GM10266 (cell line): ENCODE results near the gene MYO5A.
"Not testable (repeated sequence)": the region's sequence is repeated elsewhere in the genome, so short reads cannot be mapped to it uniquely, and the experiment has no call there.

ENCODE experiments used
- DNase-seq: peaks from one replicate; pipeline ENCODE4 v3.0.0; 2012; ENCODE audit errors: extremely low spot score
- CTCF ChIP-seq: IDR thresholded peaks from 2 replicates; pipeline ENCODE4 v1.5.1; 2012; ENCODE audit warnings: mild to moderate bottlenecking, low read depth; ENCODE audit not compliant: control insufficient read depth, insufficient read depth; ENCODE audit errors: missing control alignments

MYO5A gene

GRCh38 chr15:52514482-52514881, 14.2 kb downstream of the MYO5A start:
- no peak for DNase-seq
- TF ChIP-seq CTCF: no peak

GRCh38 chr15:52512869-52513268, 15.8 kb downstream of the MYO5A start:
- DNase-seq: not testable (repeated sequence)

GRCh38 chr15:52511084-52511483, 17.6 kb downstream of the MYO5A start:
- no peak for DNase-seq
- no peak for TF ChIP-seq CTCF

- no peak for TF ChIP-seq CTCF
- no peak for DNase-seq
Observed at GRCh38 chr15:52509500-52510245, 19.0 kb downstream of the MYO5A start.

GRCh38 chr15:52506549-52506948, 22.1 kb downstream of the MYO5A start:
- TF ChIP-seq CTCF: no peak
- DNase-seq: no peak

- DNase-seq: no peak
- no peak for TF ChIP-seq CTCF
Observed at GRCh38 chr15:52505151-52505550, 23.5 kb downstream of the MYO5A start.

GRCh38 chr15:52503788-52504496, 24.7 kb downstream of the MYO5A start:
- no peak for TF ChIP-seq CTCF
- no peak for DNase-seq
